Astrocyte of the spinal cord (primary cell): Measurements from ENCODE around the gene CADM3.

ENCODE experiments used
- DNase-seq: peaks from one replicate; pipeline ENCODE4 v3.0.0; 2011; ENCODE audit warnings: low read depth, low spot score
- H3K4me3 ChIP-seq: 2 replicates; pipeline ENCODE4 v1.5.1; 2011; ENCODE audit warnings: low read depth, mild to moderate bottlenecking, low read length, moderate library complexity
- in situ Hi-C: cut with HindIII; loops from 2 replicates; pipeline ENCODE4 v1.10.0; 2017; ENCODE audit warnings: low sequenced_read_pairs
- TF ChIP-seq, protein P1 (sequence below): IDR thresholded peaks from 2 replicates; pipeline ENCODE4 v1.5.1; 2012; ENCODE audit warnings: low read depth, mild to moderate bottlenecking, low read length, inconsistent platforms

The CADM3 gene

GRCh38 chr1:159208175-159208825 lies 36.9 kb downstream of the CADM3 start:
- H3K4me3 ChIP-seq = no peak overlapping the region
- DNase-seq = no peak
- TF ChIP-seq, protein P1, sequence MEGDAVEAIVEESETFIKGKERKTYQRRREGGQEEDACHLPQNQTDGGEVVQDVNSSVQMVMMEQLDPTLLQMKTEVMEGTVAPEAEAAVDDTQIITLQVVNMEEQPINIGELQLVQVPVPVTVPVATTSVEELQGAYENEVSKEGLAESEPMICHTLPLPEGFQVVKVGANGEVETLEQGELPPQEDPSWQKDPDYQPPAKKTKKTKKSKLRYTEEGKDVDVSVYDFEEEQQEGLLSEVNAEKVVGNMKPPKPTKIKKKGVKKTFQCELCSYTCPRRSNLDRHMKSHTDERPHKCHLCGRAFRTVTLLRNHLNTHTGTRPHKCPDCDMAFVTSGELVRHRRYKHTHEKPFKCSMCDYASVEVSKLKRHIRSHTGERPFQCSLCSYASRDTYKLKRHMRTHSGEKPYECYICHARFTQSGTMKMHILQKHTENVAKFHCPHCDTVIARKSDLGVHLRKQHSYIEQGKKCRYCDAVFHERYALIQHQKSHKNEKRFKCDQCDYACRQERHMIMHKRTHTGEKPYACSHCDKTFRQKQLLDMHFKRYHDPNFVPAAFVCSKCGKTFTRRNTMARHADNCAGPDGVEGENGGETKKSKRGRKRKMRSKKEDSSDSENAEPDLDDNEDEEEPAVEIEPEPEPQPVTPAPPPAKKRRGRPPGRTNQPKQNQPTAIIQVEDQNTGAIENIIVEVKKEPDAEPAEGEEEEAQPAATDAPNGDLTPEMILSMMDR = no peak
- in situ Hi-C loops = no loop called here

- DNase-seq = no peak
- in situ Hi-C loops = no loop called here
- no peak overlapping the region for H3K4me3 ChIP-seq
- TF ChIP-seq, protein P1 = no peak
Observed at GRCh38 chr1:159209061-159209460, 37.6 kb downstream of the CADM3 start.

DNA sequence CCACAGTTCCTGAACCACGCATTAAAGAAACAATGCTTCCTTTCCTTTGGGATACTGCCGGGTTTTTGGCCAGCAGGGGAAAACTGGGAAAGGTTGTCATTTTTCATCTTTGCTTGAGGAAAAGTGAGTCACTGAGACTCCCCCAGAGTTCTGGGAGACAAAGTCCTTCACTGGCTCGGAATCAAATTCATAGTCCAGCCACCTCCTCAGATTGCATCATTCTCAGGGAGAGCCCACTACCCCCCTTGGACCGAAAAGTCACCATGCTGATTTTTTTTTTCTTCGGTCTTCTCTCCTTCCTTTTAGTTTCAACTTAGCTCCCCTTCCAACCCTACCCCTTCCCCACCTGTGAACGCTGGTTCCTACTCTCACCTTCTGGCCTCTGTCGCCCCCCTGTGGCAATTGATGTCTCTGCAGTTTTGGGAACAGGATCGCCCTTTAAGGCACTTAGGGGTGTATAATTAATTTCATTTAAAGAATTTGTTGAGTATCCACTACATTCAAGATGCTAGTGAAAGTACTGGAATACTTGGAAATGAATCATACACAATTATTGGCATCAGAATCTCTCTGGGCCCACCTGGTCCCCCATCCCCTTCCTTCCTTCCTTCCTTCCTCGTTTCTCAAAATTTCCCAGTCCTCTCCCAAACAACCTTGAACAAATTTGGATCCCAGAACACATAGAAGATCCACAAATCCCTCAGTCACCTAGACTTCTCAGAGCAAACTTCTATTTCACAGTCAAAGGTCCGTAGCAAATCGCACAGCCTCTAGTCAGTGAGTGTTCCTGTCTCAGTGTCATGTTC lies 40.1 kb downstream of the CADM3 start:
- no peak for DNase-seq
- H3K4me3 ChIP-seq = no peak overlapping the region
- in situ Hi-C loops = no loop called here
- TF ChIP-seq, protein P1 = peak; percentile 88

DNA sequence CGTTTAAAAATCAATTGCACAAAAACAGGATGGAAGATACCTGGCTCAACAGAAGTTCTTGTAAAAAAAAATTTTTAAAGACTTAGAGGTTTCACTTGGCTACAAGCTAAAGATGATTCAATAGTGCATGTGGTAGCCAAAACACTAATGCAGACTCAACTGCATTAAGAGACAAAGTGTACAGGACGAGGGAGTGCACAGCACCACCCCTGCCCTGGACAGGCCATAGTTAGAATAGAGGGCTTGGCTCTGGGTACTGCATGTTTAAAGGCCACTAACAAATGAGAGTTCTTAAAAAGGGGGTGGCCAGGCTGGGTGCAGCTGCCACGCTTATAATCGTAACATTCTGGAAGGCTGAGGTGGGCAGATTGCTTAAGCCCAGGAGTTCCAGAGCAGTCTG lies 41.2 kb downstream of the CADM3 start:
- in situ Hi-C loops = no loop called here
- DNase-seq = no peak
- TF ChIP-seq, protein P1 = no peak
- no peak overlapping the region for H3K4me3 ChIP-seq

DNA sequence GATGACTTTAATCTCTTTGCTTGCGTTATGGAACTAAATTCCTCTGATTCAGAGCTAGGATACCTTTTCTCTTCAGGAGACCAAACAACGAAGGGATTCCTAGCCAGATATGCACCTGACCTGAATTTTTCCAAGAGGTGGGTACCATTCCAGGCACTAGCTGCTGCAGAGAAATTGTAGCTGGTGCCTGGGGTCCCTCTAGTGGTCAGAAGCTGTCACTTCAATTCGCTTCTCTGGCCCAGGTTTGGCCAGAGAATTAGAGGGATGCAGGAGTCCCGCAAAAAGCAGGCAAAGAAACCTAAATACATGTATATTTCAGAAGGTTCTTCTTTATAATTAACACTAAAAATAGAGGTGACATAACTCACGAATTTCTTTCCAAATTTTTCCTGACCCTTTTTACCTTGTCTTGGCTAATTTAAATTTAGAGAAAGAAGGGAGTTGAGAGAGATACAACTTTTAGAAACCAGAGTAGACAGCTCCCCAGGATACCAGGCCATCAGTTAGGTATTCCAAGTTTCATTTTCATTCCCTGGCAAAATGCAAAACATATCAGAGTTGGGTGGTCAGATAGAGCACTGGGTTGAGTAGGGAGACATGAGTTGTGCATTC lies 42.8 kb downstream of the CADM3 start:
- DNase-seq = peak; percentile 34
- no peak overlapping the region for H3K4me3 ChIP-seq
- in situ Hi-C loops = no loop called here
- TF ChIP-seq, protein P1 = peak; percentile 96

GRCh38 chr1:159218649-159219636 lies 47.5 kb downstream of the CADM3 start:
- no peak overlapping the region for H3K4me3 ChIP-seq
- no peak for DNase-seq
- TF ChIP-seq, protein P1 = no peak
- in situ Hi-C loops = no loop called here
